HG03439 (cell line): ENCODE measurements around the gene MDN1.
"Not testable (repeated sequence)": the region's sequence is repeated elsewhere in the genome, so short reads cannot be mapped to it uniquely, and the experiment has no call there.

ENCODE experiments used
- ATAC-seq: cut with Tn5 transposase; IDR thresholded peaks from one replicate; pipeline ENCODE4 v1.9.1; 2021; ENCODE audit warnings: mild to moderate bottlenecking, moderate library complexity; ENCODE audit not compliant: unreplicated experiment

The MDN1 gene

DNA sequence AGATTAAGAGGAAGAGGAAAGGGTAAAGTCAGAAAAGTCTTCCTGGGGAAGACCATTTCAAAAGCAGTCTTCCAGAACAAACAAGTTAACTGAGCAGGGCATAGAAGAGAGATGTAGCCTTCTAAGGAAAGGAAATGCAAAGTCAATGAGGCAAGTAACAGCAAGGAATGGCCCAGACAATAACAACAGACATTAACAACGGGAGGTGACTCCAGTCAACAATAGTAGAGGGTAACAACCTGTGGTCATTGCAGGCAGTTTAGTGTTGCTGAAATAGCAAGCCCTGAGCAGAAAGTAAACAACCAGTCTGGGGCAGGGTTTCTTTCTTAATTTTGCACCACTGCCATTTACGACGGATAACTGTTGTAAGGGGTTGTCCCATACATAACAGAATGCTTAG, 2.1 kb downstream of the MDN1 start:
- no peak for ATAC-seq

DNA sequence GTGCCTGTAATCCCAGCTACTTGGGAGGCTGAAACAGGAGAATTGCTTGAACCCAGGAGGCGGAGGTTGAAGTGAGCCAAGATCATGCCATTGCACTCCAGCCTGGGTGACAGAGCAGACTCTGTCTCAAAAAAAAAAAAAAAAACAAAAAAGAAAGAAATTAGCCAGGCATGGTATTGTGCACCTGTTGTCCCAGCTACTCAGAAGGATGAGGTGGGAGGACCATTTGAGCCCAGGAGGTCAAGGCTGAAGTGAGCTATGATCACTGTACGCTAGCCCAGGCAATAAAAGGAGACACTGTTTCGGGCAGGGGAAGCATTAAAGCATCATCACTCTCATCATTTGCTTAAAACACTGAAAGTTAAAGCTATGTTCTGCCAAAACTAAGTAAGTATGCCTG, 6.2 kb downstream of the MDN1 start:
- not testable (repeated sequence) for ATAC-seq

DNA sequence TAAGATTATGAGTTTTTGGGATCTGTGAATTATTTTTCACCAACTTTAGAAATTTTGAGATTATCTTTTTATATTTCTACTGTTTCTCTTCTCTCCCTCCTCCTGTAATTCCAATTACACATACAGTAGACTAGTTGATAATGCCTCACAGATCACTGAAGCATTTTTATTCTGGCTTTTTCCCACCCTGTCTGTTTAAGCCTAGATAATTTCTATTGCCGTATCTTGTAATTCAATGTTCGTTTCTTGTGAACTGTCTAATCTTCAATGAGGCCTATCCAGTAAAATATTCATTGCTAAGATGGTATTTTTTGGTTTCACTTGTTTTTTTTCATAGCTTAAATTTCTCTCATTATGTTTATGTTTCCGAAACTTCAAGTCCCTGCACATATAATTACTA, 12.0 kb downstream of the MDN1 start:
- no peak for ATAC-seq

DNA sequence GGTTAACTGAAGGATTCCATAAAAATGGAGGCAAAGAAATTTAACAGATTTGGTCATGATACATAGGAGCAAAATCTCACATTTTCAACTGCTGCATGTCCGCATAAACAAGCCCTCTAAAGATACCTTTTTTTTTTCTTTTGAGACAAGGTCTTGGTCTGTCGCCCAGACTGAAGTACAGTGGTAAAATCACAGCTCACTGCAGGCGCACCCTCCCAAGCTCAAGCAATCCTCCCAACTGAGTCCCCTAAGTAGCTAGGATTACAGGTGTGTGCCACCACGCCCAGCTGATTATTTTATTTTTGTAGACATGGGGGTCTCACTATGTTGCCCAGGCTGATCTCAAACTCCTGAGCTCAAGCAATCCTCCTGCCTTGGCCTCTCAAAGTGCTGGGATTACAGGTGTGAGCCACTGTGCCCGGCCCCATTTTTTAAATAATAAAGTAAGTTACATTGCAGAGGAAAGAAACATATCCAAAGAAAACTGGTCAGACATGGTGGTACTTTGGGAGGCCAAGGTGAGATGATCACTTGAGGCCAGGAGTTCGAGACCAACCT, 13.7 kb downstream of the MDN1 start:
- ATAC-seq = no peak

DNA sequence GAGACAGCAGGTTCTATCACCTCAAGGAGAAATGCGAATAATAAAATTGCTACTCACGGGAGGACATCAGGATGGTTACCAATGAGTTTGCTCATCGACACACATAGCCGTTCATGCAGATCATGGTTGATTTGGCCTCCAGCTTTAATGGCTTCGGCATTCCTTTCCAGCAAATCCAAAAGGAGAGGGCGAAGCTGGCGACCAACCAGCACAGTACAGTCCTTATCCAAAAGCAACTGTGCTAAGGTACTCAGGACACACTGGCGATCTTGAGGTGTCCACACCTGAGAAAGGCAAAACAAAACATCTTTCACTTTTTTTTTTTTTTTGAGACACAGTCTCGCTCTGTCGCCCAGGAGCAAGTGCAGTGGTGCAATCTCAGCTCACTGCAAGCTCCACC, 16.3 kb downstream of the MDN1 start:
- no peak for ATAC-seq

DNA sequence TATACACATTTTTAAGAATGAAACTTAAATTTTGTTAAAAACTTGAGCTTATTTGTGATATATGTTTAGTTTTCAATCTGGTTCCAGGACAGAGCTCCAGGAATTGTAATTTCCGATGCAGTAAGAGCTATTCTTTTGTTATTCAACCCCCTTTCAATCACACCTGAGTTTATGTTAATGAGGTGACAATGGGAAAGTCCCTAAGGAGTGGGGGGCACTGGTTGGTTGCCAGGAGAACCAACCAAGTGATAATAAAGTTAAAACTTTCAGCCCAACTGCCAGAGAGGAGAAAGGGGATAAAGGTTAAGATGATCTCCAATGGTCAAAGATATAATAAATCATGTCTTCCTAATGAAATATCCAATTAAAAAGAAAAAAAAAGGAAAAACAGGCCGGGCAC, 19.8 kb downstream of the MDN1 start:
- ATAC-seq = no peak

DNA sequence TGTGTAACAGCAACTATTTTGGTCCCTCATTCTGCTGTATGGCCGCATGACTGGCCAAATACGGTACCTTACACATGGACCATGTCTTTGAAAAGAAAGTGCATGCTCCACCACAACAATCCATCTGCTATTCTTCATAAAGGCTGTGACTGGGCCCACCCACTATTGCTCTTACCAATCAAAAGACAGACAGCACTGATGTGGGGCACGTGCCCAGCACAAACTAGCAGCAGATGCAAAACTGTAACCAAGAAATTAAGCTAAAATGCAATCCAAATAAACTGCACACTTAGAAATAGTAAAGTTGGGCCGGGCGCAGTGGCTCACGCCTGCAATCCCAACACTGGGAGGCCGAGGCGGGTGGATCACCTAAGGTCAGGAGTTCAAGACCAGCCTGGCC, 20.5 kb downstream of the MDN1 start:
- no peak for ATAC-seq

DNA sequence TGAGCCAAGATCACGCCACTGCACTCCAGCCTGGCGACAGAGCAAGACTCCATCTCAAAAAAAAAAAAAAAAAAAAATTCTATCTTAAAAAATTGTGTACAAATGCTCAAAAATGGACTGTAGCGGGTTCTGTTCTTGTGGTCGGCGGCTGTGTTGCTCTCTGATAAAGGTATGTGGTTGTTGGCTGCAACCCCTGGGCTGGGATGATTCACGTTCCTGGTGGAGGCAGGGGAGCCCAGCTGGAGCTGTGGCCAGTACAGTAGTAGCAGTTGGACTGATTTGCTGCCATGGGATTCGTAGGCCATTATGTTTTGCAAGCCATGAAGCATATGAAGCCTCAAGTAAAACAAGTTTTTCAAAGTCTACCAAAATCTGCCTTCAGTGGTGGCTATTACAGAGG, 22.3 kb downstream of the MDN1 start:
- ATAC-seq = no peak

DNA sequence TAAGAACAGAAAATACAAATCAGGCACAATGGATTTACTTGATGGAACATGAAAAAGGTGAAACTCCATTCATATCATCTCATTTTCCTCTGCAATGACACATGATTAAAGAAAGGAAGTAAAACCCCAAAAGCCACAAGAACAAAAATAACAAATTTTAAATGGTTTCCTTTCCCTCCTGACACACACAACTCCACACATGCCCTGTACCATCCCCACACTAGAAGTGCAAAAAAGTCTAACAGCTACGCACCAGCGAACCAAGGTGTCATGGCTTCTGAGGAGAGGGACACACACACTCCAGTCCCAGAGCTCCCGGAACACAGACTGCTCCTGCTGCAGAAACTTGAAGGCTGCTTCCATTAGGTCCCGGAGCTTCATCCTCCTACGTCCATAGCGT, 25.3 kb downstream of the MDN1 start:
- no peak for ATAC-seq

DNA sequence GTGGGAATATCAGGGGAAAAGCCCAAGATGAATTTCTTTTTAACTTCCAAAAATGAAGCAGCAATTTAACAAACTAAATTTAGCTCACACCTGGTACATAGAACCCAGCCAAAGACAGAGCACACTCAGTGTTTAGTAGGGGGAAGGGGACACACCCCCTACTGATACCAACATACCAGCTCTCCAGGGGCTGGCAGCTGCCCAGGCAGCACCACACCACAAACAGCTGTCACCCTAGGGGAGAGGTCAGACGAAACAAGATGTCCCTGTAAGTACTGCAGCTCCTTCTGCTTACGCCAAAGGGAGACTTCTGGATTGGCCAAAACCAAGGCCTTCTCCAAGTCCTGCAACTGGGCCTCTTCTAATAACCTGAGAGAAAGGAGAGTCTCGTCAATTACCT, 26.0 kb downstream of the MDN1 start:
- ATAC-seq = no peak

DNA sequence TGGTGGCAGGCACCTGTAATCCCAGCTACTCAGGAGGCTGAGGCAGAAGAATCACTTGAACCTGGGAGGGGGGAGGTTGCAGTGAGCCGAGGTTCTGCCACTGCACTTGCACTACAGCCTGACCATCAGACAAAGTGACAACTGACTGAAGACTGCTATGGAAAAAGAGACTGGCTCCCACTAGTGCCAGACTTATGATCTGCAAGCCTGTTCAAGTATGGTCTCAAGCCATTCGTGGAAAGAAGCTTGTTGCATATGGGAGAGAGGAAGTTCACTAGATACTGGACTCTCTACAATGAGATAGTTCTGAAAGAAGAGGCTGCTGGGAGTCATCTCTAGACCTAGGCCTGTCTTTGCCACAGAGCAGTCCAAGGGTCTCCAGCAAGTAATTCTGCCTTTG, 26.7 kb downstream of the MDN1 start:
- no peak for ATAC-seq

DNA sequence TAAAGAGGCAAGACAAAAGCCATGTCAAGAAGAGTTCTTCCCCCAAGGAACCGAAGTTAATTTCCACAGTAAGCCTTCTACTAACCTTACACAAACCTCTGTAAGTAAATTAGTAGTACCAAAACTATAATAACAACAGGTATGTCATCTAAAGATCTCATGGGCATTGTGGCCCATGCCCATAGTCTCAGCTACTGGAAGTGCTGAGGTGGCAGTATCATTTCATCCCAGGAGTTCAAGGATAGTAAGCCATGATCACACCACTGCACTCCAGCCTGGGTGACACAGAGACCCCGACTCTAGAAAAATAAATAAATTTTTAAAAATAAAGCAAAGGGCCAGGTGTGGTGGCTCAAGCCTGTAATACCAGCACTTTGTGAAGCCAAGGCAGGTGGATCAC, 29.2 kb downstream of the MDN1 start:
- no peak for ATAC-seq

DNA sequence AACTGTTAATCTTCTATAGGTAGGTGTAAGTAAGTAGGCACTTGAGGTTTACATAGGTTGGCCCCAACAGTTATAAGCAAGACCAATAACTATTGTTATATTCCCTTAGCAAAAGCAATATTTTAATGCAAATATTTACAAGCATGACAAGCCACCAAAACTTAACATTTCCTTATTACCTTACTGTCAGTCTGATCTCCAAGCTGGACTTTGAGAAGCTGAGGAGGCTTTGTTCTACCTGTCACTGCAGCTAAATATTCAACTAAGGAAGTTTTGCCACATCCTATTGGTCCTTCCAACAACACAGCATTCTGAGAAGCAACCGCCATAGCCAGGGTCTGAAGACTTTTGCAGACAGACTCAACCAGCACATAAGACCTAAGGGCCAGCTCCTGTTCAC, 29.6 kb downstream of the MDN1 start:
- no peak for ATAC-seq

DNA sequence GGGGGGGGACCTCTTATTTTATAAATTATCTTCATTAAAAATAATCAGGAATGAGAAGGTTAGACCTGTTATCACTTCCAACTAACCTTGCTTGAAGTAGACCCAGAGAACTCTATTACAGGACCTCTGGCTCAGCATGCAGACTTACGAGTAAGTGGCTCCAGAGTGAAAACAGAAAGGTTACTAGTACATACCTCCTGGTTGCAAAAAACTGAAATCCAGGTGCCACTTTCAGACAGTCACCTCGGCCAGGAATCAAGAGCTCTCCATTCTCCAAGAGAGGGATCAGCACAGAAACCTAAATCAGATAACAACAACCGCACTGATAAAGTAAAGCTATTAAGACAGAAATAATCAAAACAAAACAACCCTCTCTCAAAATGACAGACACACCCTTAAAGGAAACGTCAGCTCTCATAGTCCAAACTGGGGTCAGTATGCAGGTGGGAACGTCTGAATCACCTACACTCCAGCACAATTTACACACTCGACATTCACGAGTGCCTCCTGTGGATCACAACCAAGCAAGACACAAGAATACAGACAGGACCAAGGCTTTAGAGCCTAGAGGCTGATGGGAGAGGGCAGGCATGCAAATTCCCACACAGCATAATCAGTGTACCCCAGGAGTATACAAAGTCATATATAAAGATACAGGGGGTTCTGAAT, 31.8 kb downstream of the MDN1 start:
- no peak for ATAC-seq

DNA sequence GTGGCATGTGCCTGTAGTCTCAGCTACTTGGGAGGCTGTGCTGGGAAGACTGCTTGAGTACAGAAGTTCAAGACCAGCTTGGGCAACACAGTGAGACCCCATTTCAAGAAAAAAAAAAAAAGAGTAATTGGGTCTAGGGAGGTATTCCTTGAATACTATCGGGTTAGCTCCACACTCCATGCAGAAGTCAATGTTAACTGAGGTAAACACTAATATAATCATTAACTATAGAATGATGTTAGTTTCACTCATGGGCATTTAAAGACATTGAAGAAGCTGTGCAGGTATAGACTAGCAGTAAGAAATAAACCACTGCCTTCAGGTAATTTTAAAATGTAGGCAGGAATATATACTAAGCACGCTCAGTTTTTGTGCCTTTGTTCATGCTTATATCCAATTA, 32.6 kb downstream of the MDN1 start:
- no peak for ATAC-seq

DNA sequence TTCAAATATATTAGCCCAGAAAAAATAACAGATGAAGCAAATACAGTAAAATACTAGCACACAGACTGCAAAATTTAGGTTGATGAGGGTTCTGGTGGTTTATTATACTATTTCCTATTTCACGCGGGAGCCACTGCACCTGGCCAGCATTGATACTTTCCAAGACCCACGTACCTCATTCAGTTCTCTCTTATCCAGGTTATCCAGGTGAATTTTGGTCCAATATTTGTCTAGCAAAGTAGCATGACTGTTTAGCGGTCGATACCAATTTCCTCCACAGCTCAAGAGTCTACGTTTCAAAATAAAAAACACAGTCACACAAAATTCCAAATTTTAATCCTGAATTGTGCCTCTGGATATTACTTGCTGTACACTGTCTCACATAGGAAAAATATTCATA, 34.8 kb downstream of the MDN1 start:
- ATAC-seq = no peak

DNA sequence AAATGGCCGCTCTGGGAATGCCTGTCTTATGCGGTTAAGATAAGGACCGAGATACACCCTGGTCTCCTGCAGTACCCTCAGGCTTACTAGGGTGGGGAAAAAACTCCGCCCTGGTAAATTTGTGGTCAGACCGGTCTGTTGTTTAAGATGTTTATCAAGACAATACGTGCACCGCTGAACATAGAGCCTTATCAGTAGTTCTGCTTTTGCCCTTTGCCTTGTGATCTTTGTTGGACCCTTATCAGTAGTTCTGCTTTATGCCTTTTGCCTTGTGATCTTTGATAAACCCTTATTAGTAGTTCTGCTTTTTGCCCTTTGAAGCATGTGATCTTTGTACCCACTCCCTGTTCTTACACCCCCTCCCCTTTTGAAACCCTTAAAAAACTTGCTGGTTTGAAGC, 36.3 kb downstream of the MDN1 start:
- not testable (repeated sequence) for ATAC-seq

DNA sequence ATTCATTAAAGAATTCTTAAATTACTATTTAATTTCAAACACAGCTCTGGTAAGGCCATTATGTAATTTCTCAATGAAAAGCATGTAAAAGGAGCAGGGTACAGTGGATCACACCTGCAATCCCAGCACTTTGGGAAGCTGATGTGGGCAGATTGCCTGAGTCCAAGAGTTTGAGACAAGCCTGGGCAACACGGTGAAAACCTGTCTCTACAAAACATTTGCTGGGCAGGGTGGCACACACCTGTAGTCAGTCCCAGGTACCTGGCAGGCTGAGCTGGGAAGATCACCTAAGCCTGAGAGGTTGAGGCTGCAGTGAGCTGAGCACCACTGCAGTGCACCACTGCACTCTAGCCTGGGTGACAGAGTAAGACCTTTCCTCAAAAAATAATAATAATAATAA, 37.4 kb downstream of the MDN1 start:
- ATAC-seq = no peak

DNA sequence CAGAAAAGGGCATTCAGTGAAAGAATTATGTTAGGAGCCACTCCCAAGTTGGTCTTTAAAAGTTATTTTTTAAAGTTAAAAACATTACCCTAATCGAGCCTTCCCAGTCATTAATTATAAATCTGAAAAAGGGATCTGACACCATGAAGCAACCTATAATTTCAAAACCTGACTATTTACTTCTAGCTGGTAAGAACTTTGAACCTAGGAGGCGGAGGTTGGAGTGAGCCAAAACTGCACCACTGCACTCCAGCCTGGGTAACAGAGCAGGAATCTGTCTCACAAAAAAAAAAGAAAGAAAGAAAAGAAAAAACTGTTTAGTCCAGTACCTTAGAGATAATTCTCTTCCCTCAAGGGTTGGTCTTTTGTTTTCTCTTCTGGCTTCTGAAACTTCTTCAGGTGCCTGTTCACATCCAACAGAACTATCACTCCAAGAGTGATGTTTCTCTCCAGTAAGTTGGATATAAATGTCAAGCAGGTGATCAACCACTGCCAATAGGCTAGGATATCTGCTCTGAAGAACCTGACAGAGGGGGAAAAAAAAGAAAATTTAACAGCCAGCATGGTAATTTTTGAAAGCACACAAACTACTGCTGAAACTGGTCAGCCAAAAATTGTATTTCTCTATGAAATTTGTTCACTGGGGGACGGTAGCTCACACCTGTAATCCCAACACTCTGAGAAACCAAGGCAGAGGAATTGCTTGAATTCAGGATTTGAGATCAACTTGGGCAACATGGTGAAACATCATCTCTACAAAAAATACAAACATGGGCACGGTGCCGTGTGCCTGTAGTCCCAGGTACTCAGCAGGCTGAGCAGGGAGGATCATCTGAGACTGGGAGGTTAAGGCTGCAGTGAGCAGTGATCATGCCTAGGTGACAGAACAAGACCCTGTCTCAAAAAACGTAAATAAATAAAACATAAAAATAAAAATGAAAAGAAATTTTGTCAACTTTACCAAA, 38.2 kb downstream of the MDN1 start:
- no peak for ATAC-seq

DNA sequence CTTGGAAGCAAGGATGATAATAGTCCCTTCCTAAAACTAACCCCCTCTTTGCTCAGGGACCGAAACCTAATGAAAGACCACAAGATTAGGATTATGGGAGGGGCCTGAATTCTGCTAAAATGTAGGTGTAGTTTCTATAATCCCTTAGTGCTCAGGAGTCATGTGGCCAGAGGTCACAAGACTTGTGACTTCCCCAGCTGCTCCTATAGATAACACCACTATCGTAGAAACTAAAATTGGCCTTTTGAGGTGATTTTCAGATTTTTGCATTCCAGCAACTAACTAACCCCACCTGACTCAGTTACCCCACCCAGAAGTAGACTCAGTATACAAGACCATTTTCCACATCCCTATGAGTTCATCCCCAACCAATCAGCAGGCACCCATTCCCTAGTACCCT, 42.1 kb downstream of the MDN1 start:
- no peak for ATAC-seq

DNA sequence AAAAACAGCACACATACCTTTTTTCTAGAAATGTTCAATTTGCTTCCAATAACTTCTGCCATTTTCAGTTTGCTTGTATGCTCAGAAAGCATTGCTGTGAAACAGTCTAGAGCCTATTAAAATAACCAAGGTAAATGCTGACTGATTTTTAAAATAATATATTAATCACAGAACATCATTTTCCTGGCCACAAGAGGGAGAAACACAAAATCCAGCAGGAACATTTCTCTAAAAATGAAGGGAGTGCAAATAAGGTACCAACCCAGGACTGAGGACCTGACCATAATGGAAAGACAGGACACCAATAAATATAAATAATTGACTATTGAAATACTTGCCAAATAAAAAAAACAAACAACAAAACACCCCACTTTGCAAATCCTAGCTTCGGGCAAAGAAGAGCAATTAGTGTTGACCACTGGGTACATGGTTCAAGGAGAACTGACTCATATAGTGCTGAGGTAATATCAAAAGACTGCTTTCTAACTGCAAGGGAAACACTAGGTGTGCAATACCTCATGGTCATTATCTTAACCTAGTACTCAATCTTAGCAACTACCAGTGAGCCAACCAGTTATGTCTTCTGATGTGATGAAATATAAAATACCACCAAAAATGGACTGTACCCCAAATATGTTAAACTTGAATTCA, 42.9 kb downstream of the MDN1 start:
- no peak for ATAC-seq

DNA sequence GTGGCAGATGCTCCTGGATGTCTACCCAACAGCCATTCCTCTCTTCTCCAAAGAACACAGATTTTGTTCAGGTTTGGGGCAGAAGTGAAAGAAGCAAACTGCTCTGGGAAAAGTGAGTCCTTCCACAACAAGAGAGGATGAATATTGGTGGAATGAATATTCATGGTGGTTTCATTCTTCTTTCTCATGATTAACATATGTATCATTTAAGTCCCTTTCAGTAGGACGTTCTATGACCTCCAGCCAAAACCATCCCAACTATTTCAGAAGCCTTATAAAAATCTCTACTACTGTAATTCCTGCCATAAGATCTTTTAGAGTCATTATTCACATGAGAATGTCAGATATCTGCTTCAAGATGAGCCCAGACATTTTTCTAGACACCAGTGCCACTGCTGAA, 44.4 kb downstream of the MDN1 start:
- no peak for ATAC-seq
